GM23338 (cell line): ENCODE results near the gene PRKACA.

ENCODE experiments used
- CREB1 ChIP-seq: fragments of 250-450 bp; sonication (Bioruptor Pico); IDR thresholded peaks from 2 replicates; pipeline ENCODE4 v1.5.0; 2020; ENCODE audit warnings: low read depth, mild to moderate bottlenecking, moderate library complexity
- CTCF ChIP-seq, 2 experiments: fragments of 200-600 bp in 1 of 2; sonication (generic) in 1 of 2; conservative IDR thresholded peaks; 2 replicates each; pipeline versions ENCODE4 v1.5.1 to v1.6.1; 2016 to 2017; ENCODE audit warnings: antibody characterized with exemption in 2 of 2, low read depth in 2 of 2, mild to moderate bottlenecking in 2 of 2, moderate library complexity in 1 of 2
- ETS1 ChIP-seq: IDR thresholded peaks from 2 replicates; pipeline ENCODE4 v1.6.1; 2016; ENCODE audit warnings: antibody characterized with exemption
- EZH2 ChIP-seq: fragments of 200-600 bp; sonication (generic); IDR thresholded peaks from one replicate; pipeline ENCODE4 v1.8.0; 2017; ENCODE audit warnings: antibody characterized with exemption, mild to moderate bottlenecking, low read depth; ENCODE audit not compliant: unreplicated experiment
- EZH2phosphoT487 ChIP-seq: fragments of 200-600 bp; sonication (generic); IDR thresholded peaks from one replicate; pipeline ENCODE4 v1.8.1; 2018; ENCODE audit warnings: antibody characterized with exemption; ENCODE audit not compliant: unreplicated experiment
- JUNB ChIP-seq: IDR thresholded peaks from one replicate; pipeline ENCODE4 v1.6.1; 2016; ENCODE audit warnings: antibody characterized with exemption; ENCODE audit not compliant: unreplicated experiment
- NANOG ChIP-seq: IDR thresholded peaks from 2 replicates; pipeline ENCODE4 v1.6.1; 2016; ENCODE audit warnings: antibody characterized with exemption, borderline replicate concordance
- POLR2AphosphoS5 ChIP-seq: IDR thresholded peaks from 2 replicates; pipeline ENCODE4 v1.6.1; 2016; ENCODE audit warnings: antibody characterized with exemption, low read depth
- REST ChIP-seq: IDR thresholded peaks from one replicate; pipeline ENCODE4 v1.6.1; 2018; ENCODE audit warnings: antibody characterized with exemption; ENCODE audit not compliant: unreplicated experiment
- STAT1 ChIP-seq: IDR thresholded peaks from one replicate; pipeline ENCODE4 v1.6.1; 2016; ENCODE audit warnings: antibody characterized with exemption; ENCODE audit not compliant: unreplicated experiment
- ZNF114 ChIP-seq: fragments of 250-450 bp; sonication (Bioruptor Pico); IDR thresholded peaks from 2 replicates; pipeline ENCODE4 v1.5.0; 2020; ENCODE audit warnings: mild to moderate bottlenecking, moderate library complexity
- ZNF331 ChIP-seq: fragments of 250-450 bp; sonication (Bioruptor Pico); IDR thresholded peaks from 2 replicates; pipeline ENCODE4 v1.5.0; 2020; ENCODE audit warnings: low read depth, mild to moderate bottlenecking, moderate library complexity
- ZNF462 ChIP-seq: fragments of 250-450 bp; sonication (Bioruptor Pico); IDR thresholded peaks from 2 replicates; pipeline ENCODE4 v1.5.0; 2020; ENCODE audit warnings: mild to moderate bottlenecking, moderate library complexity

- TF ChIP-seq EZH2 = no peak
- TF ChIP-seq CTCF (conservative IDR thresholded peaks at IDR 0.05; ENCODE audit: low read depth in 2 of 2) = no peak
- no peak for TF ChIP-seq POLR2AphosphoS5
- no peak for TF ChIP-seq EZH2phosphoT487
- TF ChIP-seq ZNF331 = no peak
- TF ChIP-seq REST = no peak
- no peak for TF ChIP-seq ZNF114 (CRISPR knock-in tag)
- no peak for TF ChIP-seq CREB1 (CRISPR knock-in tag)
- TF ChIP-seq ETS1 = no peak
- no peak for TF ChIP-seq JUNB
- TF ChIP-seq STAT1 = no peak
- TF ChIP-seq NANOG = no peak
- TF ChIP-seq ZNF462 (CRISPR knock-in tag) = no peak
Measured at GRCh38 chr19:14118165-14119051, 846 bp upstream of the PRKACA start.
